Activated CD8-positive, alpha-beta T cell treated with anti-CD3 and anti-CD28 coated beads for 36 hours (primary cell): Measurements from ENCODE around the gene TGFBR1. TPM values are rescaled to one million over a fixed set of nuclear protein-coding genes. Genes with fewer than 3 reads are reported as not detected.

Experiments
- ATAC-seq: fragments of 200-7000 bp; cut with Tn5 transposase; one replicate; pipeline ENCODE4 v1.10.0; 2021; ENCODE audit warnings: mild to moderate bottlenecking, moderate library complexity
- CTCF ChIA-PET: fragments of 350-600 bp; sonication (Branson Sonifier 250); formaldehyde crosslinking; loops from one replicate; lab custom pipeline; 2021; ENCODE audit warnings: antibody characterized with exemption; lab: Charles Lee
- POLR2A ChIA-PET: fragments of 350-600 bp; sonication (Branson Sonifier 250); formaldehyde crosslinking; loops from one replicate; lab custom pipeline; 2021; ENCODE audit warnings: antibody characterized with exemption; lab: Charles Lee
- DNase-seq: peaks from one replicate; pipeline ENCODE4 v3.0.0-alpha.2; 2020
- H3K27ac Mint-ChIP-seq: one replicate; pipeline ENCODE4 v1.8.0; 2021; ENCODE audit warnings: mild to moderate bottlenecking, mixed read lengths
- H3K27me3 Mint-ChIP-seq: one replicate; pipeline ENCODE4 v1.8.0; 2021; ENCODE audit warnings: mixed read lengths
- H3K36me3 Mint-ChIP-seq: one replicate; pipeline ENCODE4 v1.8.0; 2021; ENCODE audit warnings: low read depth, mixed read lengths
- H3K4me1 Mint-ChIP-seq: one replicate; pipeline ENCODE4 v1.8.0; 2021; ENCODE audit warnings: low read depth, mixed read lengths
- H3K4me3 Mint-ChIP-seq: one replicate; pipeline ENCODE4 v1.8.0; 2021; ENCODE audit warnings: mild to moderate bottlenecking, moderate library complexity, mixed read lengths
- H3K9me3 Mint-ChIP-seq: one replicate; pipeline ENCODE4 v1.8.0; 2021; ENCODE audit warnings: mixed read lengths
- intact Hi-C: fragments of 100-400 bp; cut with micrococcal nuclease; formaldehyde crosslinking; loops from one replicate; pipeline ENCODE4 v1.10.0; 2022
- total RNA-seq, 2 experiments: library from RNA; stranded (reverse); gene quantifications; one replicate each; pipeline ENCODE4 v1.2.3, GENCODE V29; 2021
- TF ChIP-seq, protein P1 (sequence below): fragments of 200-600 bp; IDR thresholded peaks from one replicate; pipeline ENCODE4 v1.8.0; 2022; ENCODE audit warnings: antibody characterized with exemption, mild to moderate bottlenecking

The TGFBR1 gene
- total RNA-seq, 2 experiments from 2014 or later = 34.3 to 36.5 TPM

DNA sequence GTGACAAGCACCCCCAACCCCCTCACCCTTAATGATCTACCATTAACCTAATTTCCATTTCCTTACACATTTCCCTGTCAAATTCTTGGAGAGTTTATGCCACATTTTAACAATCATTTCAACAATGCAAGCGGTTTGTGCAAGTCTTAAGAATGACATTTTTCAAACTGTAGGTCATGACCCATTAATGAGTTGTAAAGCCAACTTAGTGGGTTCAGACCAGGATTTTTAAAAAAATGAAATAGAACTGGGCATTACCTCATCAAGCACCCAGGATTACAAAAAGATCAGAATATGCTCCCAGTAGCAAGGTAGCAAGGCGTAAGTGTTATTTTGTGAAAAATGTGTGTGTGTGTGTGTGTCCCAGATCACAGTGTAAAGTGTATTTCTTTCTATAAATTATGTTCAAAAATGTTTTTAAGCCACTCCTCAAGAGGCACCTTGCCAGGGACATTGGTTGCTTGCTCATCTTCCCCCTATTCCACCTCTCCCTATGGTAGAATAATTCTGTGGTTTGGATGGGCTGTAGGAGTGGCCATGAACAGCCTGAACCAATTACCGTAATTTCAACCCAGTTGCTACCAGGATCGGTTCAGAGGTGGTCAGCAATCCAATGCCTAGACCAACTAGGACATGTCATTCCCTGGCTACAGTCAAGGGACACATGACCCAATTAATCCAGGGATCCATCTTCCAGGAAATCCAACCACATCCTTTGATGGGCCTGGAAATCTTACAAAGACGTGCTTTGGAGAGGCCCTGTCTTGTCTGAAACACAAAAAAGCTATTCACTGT, 14.4 kb upstream of the TGFBR1 start:
- Mint-ChIP-seq H3K9me3 (peaks cover 2% of the 10 kb centered on the region), H3K27me3 (no peaks in the 10 kb centered on the region), H3K4me3 (no peak overlapping the region), H3K4me1 (peaks cover 42% of the 10 kb centered on the region), H3K36me3 (no peaks in the 10 kb centered on the region), H3K27ac (no peak overlapping the region)
- intact Hi-C loops = no loop called here
- CTCF ChIA-PET = no interaction called here
- DNase-seq (no peak), ATAC-seq (no peak)
- TF ChIP-seq, protein P1, sequence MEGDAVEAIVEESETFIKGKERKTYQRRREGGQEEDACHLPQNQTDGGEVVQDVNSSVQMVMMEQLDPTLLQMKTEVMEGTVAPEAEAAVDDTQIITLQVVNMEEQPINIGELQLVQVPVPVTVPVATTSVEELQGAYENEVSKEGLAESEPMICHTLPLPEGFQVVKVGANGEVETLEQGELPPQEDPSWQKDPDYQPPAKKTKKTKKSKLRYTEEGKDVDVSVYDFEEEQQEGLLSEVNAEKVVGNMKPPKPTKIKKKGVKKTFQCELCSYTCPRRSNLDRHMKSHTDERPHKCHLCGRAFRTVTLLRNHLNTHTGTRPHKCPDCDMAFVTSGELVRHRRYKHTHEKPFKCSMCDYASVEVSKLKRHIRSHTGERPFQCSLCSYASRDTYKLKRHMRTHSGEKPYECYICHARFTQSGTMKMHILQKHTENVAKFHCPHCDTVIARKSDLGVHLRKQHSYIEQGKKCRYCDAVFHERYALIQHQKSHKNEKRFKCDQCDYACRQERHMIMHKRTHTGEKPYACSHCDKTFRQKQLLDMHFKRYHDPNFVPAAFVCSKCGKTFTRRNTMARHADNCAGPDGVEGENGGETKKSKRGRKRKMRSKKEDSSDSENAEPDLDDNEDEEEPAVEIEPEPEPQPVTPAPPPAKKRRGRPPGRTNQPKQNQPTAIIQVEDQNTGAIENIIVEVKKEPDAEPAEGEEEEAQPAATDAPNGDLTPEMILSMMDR = no peak
- POLR2A ChIA-PET = interaction anchor here (1.1 kb wide), 1 partner anchor 14 kb away, joined by 4 read pairs; the partner anchor contains the start of gene TGFBR1

DNA sequence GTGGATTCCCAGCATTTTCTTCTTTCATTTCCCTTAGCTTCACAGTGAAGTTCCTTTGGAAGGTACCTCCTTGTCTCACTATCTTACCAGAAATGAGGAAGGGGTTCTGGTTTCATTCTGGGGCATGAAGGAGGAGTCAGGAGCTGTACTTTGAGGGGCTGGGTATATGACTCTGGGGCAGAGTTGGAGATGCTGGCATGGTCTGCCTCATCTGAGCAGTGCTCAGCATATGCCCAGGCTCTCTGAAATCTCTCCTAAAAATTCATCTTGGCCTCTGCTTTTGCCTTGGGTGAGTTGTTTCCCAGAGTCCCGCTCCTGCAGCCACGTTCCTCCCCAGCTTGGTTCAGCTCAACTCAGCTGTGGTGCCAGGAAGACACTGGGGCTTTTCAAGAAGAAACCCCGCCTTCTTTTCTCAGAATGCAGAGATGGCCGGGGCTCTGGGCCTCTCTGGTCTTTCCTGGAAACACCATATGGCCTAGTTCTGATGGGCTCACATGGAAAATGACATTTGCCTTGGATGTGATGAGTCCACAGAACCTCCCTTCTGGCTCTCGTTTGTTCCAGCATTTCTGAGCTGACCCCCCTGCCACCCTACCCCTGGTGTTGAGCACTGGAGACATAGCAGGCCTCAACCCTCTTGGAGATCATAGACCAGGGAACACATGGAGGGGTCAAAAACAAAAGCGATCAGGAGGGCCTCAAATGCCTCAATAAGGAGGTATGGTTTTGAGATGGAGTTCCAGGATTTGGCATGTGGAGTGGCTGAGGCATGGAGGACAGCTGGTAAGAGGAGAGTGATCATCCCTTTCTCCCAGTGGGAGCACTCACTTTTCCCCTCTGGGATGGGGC, 12.0 kb upstream of the TGFBR1 start:
- peaks cover 31% of the 10 kb centered on the region for H3K4me1 Mint-ChIP-seq

DNA sequence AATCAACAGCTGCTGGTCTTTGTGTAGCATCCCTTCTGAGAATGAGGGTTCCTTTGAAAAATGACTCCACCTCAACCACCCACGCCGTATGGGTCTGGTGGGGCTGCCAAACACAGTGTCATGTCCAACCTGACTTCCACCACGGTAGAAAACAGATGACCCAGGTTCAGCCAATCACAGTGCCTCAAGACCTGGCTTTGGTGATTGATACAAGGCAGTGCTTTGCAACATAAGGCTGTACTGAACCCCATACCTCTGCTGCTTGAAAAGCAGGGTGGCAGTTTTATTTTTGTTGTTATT, 11.5 kb upstream of the TGFBR1 start:
- DNase-seq (peak; percentile 88), ATAC-seq (peak; percentile 85)
- Mint-ChIP-seq H3K36me3 (no peaks in the 10 kb centered on the region), H3K27me3 (no peaks in the 10 kb centered on the region), H3K9me3 (peaks cover 2% of the 10 kb centered on the region), H3K4me1 (peaks cover 31% of the 10 kb centered on the region), H3K4me3 (peak overlapping the region; percentile 45), H3K27ac (peak overlapping the region; percentile 95)
- CTCF ChIA-PET = interaction anchor here (1.4 to 3.0 kb wide), 6 partner anchors 11 to 48 kb away, joined by 3 to 9 read pairs (median 6); no protein-coding TSS in a partner anchor
- intact Hi-C loops = no loop called here
- POLR2A ChIA-PET = interaction anchor here (0.8 to 3.6 kb wide), 6 partner anchors 8 to 38 kb away, joined by 3 to 20 read pairs (median 5); partner anchors contain the start of gene TGFBR1
- TF ChIP-seq, protein P1 = no peak

More for the DNA sequence above, 12.0 kb upstream of the TGFBR1 start:
- peak; percentile 82 for DNase-seq
- Mint-ChIP-seq H3K27me3 (no peaks in the 10 kb centered on the region), H3K36me3 (no peaks in the 10 kb centered on the region), H3K27ac (peak overlapping the region; percentile 95), H3K9me3 (peaks cover 2% of the 10 kb centered on the region), H3K4me3 (peak overlapping the region; percentile 45)
- ChIA-PET POLR2A (interaction anchor here (0.8 to 3.6 kb wide), 6 partner anchors 8 to 37 kb away, joined by 3 to 20 read pairs (median 5); partner anchors contain the start of gene TGFBR1), CTCF (interaction anchor here (0.8 to 3.0 kb wide), 10 partner anchors 10 to 95 kb away, joined by 3 to 9 read pairs (median 4); no protein-coding TSS in a partner anchor)
- peak; percentile 81 for ATAC-seq
- intact Hi-C loops = no loop called here
- TF ChIP-seq, protein P1 = no peak

DNA sequence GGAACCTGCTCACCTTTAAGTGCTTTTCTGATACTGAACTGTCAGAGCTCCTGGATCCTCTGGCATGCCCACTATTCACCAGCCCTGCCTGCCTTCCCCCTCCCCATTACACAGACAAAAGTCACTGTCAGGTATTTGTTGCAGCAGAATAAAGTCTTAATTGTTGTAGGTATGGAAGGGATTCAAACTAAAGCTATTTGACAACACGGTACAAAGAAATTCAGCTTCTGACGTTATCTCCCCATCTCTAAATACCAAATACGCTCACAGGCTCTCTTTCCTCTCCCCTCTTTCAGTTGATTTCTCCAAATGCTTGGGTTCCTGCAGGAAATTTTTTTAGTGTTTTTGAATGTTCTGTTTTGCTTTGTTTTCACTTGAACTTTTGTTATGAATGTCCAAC, 9.3 kb upstream of the TGFBR1 start:
- intact Hi-C loops = no loop called here

More for the DNA sequence above, 9.3 kb upstream of the TGFBR1 start:
- Mint-ChIP-seq H3K36me3 (no peaks in the 10 kb centered on the region), H3K4me3 (no peak overlapping the region), H3K4me1 (peaks cover 35% of the 10 kb centered on the region), H3K27ac (no peak overlapping the region), H3K27me3 (no peaks in the 10 kb centered on the region), H3K9me3 (peaks cover 9% of the 10 kb centered on the region)
- ChIA-PET CTCF (interaction anchor here (0.9 kb wide), 1 partner anchor 45 kb away, joined by 3 read pairs; no protein-coding TSS in a partner anchor), POLR2A (interaction anchor here (3.6 kb wide), 1 partner anchor 8 kb away, joined by 20 read pairs; the partner anchor contains the start of gene TGFBR1)
- no peak for DNase-seq
- ATAC-seq = no peak
- TF ChIP-seq, protein P1 = no peak
